GM12892 (cell line): Measurements from ENCODE around the gene CCDC70.

ENCODE experiments used
- DNase-seq: peaks from one replicate; pipeline ENCODE4 v3.0.0; 2011; ENCODE audit not compliant: insufficient read length
- FAIRE-seq: peaks from 2 replicates; lab custom pipeline; 2011; peaks lifted over from hg19 to GRCh38; lab: Jason Lieb, UNC
- POLR2A ChIP-seq: IDR thresholded peaks from 2 replicates; pipeline ENCODE4 v1.6.1; 2011; ENCODE audit warnings: low read depth, low read length, control low read depth
- POLR2AphosphoS5 ChIP-seq: IDR thresholded peaks from 2 replicates; pipeline ENCODE4 v1.6.1; 2011; ENCODE audit warnings: low read depth, low read length, control low read depth
- TAF1 ChIP-seq: IDR thresholded peaks from 2 replicates; pipeline ENCODE4 v1.6.1; 2011; ENCODE audit warnings: low read depth, mild to moderate bottlenecking, control low read depth, low read length, borderline replicate concordance

Gene CCDC70

GRCh38 chr13:51846756-51847155 lies 15.0 kb upstream of the CCDC70 start:
- no peak for FAIRE-seq
- no peak for TF ChIP-seq POLR2A
- no peak for TF ChIP-seq TAF1
- no peak for TF ChIP-seq POLR2AphosphoS5
- no peak for DNase-seq

- FAIRE-seq (no peak), DNase-seq (no peak)
- no peak for TF ChIP-seq POLR2A
- no peak for TF ChIP-seq TAF1
- no peak for TF ChIP-seq POLR2AphosphoS5
Observed at GRCh38 chr13:51848674-51849073, 13.1 kb upstream of the CCDC70 start.

- no peak for FAIRE-seq
- no peak for TF ChIP-seq POLR2A
- TF ChIP-seq POLR2AphosphoS5, result no peak
- no peak for TF ChIP-seq TAF1
- DNase-seq, result peak; percentile 38
Observed at GRCh38 chr13:51849145-51850101, 12.3 kb upstream of the CCDC70 start.

- DNase-seq (no peak), FAIRE-seq (no peak)
- TF ChIP-seq POLR2A (no peak), POLR2AphosphoS5 (no peak), TAF1 (no peak)
Observed at GRCh38 chr13:51856027-51856736, 5.6 kb upstream of the CCDC70 start.

GRCh38 chr13:51856998-51857397 lies 4.8 kb upstream of the CCDC70 start:
- DNase-seq (no peak), FAIRE-seq (no peak)
- no peak for TF ChIP-seq POLR2AphosphoS5
- TF ChIP-seq POLR2A, result no peak
- no peak for TF ChIP-seq TAF1

- FAIRE-seq (no peak), DNase-seq (no peak)
- TF ChIP-seq POLR2AphosphoS5, result no peak
- TF ChIP-seq POLR2A, result no peak
- TF ChIP-seq TAF1, result no peak
Observed at GRCh38 chr13:51858433-51859247, 3.1 kb upstream of the CCDC70 start.

GRCh38 chr13:51862957-51863356 lies 1.2 kb downstream of the CCDC70 start:
- FAIRE-seq (no peak), DNase-seq (no peak)
- TF ChIP-seq POLR2AphosphoS5, result no peak
- no peak for TF ChIP-seq TAF1
- no peak for TF ChIP-seq POLR2A

GRCh38 chr13:51865838-51866237 lies 4.1 kb downstream of the CCDC70 start:
- FAIRE-seq (no peak), DNase-seq (no peak)
- no peak for TF ChIP-seq POLR2A
- no peak for TF ChIP-seq POLR2AphosphoS5
- no peak for TF ChIP-seq TAF1

- FAIRE-seq (no peak), DNase-seq (no peak)
- no peak for TF ChIP-seq TAF1
- TF ChIP-seq POLR2AphosphoS5, result no peak
- no peak for TF ChIP-seq POLR2A
Observed at GRCh38 chr13:51867062-51867461, 5.3 kb downstream of the CCDC70 start.

- FAIRE-seq, result no peak
- no peak for DNase-seq
- TF ChIP-seq POLR2AphosphoS5 (no peak), TAF1 (no peak)
Observed at GRCh38 chr13:51869916-51870315, 8.1 kb downstream of the CCDC70 start.

- TF ChIP-seq POLR2AphosphoS5 (no peak), POLR2A (no peak)
- DNase-seq, result no peak
- no peak for FAIRE-seq
Observed at GRCh38 chr13:51870616-51871015, 8.8 kb downstream of the CCDC70 start.
